ENCODE results near the gene TNRC18. TPM values are rescaled to one million over a fixed set of nuclear protein-coding genes. Genes with fewer than 3 reads are reported as not detected.
"Not testable (repeated sequence)": the region's sequence is repeated elsewhere in the genome, so short reads cannot be mapped to it uniquely, and the experiment has no call there.

TNRC18 gene
- total and polyA plus RNA-seq, 12 donors: 10.1 to 42.3 (median 30.3) TPM

DNA sequence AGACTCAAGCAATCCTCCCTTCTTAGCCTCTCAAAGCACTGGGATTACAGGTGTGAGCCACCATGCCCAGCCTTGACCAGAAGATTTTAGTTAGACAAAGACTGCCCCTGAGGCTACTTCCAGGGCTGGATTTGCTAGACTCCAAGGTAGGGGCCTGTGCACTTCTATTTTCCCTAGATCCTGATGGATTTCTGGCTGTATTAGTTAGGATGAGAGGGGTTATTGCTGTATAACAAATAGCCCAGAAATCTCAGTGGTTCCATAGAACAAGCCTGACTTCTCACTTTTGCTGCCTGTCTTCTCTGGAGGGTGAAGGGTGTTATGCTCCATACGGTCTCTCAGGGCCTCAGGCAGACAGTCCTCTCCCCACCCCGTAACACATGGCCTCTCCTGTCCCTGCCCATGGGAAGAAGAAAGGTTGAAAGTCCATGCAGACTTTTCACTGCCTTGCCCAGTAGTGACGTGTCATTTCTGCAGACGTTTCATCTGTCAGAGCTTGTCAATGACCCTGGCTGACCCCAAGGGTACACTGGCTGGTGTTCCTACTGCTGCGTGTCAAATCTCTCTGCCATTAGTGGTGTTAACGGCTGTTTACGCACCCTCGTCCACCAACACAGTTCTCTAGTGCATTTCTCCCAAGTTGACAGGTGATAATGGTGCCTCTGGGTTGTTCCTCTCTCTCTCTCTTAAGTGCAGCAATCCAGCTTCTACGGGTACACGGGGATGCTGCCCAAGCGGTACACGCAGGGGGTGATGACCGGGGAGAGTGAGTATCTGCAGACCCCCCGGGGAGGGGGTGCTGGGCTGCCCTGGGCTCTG is 129.3 kb downstream of the TNRC18 start:
- H3K36me3 ChIP-seq: no peaks in the 10 kb centered on the region
- DNase-seq (no peak), ATAC-seq (no peak)
- peaks cover 0 to 5% (median 0%) of the 10 kb centered on the region in 9 donors for H3K4me1 ChIP-seq
- TF ChIP-seq, protein P1, sequence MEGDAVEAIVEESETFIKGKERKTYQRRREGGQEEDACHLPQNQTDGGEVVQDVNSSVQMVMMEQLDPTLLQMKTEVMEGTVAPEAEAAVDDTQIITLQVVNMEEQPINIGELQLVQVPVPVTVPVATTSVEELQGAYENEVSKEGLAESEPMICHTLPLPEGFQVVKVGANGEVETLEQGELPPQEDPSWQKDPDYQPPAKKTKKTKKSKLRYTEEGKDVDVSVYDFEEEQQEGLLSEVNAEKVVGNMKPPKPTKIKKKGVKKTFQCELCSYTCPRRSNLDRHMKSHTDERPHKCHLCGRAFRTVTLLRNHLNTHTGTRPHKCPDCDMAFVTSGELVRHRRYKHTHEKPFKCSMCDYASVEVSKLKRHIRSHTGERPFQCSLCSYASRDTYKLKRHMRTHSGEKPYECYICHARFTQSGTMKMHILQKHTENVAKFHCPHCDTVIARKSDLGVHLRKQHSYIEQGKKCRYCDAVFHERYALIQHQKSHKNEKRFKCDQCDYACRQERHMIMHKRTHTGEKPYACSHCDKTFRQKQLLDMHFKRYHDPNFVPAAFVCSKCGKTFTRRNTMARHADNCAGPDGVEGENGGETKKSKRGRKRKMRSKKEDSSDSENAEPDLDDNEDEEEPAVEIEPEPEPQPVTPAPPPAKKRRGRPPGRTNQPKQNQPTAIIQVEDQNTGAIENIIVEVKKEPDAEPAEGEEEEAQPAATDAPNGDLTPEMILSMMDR (IDR thresholded peaks at IDR 0.05): no peak
- WGBS, 2 donors: 68 to 79% methylated on average over 14 of the region's 14 CpGs
- peaks cover 0 to 36% (median 17%) of the 10 kb centered on the region in 7 donors for H3K27me3 ChIP-seq
- H3K9me3 ChIP-seq: no peaks in the 10 kb centered on the region
- H3K4me3 ChIP-seq: no peak overlapping the region
- intact Hi-C loops (cut with DNase I): no loop called here
- no peak overlapping the region for H3K27ac ChIP-seq

DNA sequence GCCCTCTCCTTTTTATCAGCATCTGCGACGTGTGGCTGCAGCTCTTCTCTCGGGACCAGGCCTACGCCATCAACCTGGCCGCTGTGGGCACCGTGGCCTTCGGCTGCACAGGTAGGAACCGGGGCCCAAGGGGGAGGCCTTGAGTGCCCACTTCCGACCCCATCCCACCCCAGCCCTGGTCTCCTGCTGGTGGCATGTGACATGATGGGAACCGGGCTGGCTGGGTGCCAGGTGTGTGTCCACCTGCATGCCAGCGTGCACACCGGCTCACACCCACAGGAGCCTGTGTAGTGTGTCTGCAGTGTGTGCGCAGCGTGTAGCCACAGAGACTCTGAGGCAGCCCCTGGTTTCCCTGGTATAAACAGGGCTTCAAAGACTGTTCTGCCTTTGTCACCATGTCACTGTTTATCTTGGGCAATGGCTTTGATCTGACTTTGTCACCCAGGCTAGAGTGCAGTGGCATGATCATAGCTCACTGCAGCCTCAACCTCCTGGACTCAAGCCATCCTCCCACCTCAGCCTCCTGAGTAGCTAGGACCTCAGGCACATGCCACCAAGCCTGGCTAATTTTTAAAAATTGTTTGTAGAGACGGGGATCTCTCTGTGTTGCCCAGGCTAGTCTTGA is 131.8 kb downstream of the TNRC18 start:
- DNase-seq; H3K4me3 ChIP-seq; ATAC-seq; intact Hi-C loops (cut with DNase I); H3K27ac ChIP-seq; H3K4me1 ChIP-seq; H3K9me3 ChIP-seq; H3K36me3 ChIP-seq: not testable (repeated sequence)
- peaks cover 0 to 16% (median 8%) of the 10 kb centered on the region in 7 donors for H3K27me3 ChIP-seq
- 73 to 84% methylated on average over 15 of the region's 15 CpGs for WGBS, 2 donors

- intact Hi-C loops (cut with DNase I): no loop called here
- H3K27ac ChIP-seq: no peak overlapping the region
- peaks cover 0 to 13% (median 5%) of the 10 kb centered on the region in 7 donors for H3K27me3 ChIP-seq
- DNase-seq (no peak), ATAC-seq (no peak)
- H3K4me3 ChIP-seq: no peak overlapping the region
- no peaks in the 10 kb centered on the region for H3K9me3 ChIP-seq
- 85 to 87% methylated on average over 8 of the region's 8 CpGs for WGBS, 2 donors
- H3K4me1 ChIP-seq: no peaks in the 10 kb centered on the region
- TF ChIP-seq, protein P1 (IDR thresholded peaks at IDR 0.05): no peak
- no peaks in the 10 kb centered on the region for H3K36me3 ChIP-seq
Measured at GRCh38 chr7:5291301-5291700, 132.3 kb downstream of the TNRC18 start.

GRCh38 chr7:5289355-5289754 is 134.3 kb downstream of the TNRC18 start:
- Histone ChIP-seq H3K27me3 (peaks cover 0 to 9% (median 5%) of the 10 kb centered on the region in 7 donors), H3K4me1 (peaks cover 0 to 4% (median 0%) of the 10 kb centered on the region in 9 donors), H3K9me3 (no peaks in the 10 kb centered on the region), H3K27ac (no peak overlapping the region), H3K36me3 (no peaks in the 10 kb centered on the region), H3K4me3 (no peak overlapping the region)
- 38 to 44% methylated on average over 7 of the region's 7 CpGs for WGBS, 2 donors
- TF ChIP-seq, protein P1 (IDR thresholded peaks at IDR 0.05): no peak
- intact Hi-C loops (cut with DNase I): no loop called here
- DNase-seq: no peak
- ATAC-seq: no peak

DNA sequence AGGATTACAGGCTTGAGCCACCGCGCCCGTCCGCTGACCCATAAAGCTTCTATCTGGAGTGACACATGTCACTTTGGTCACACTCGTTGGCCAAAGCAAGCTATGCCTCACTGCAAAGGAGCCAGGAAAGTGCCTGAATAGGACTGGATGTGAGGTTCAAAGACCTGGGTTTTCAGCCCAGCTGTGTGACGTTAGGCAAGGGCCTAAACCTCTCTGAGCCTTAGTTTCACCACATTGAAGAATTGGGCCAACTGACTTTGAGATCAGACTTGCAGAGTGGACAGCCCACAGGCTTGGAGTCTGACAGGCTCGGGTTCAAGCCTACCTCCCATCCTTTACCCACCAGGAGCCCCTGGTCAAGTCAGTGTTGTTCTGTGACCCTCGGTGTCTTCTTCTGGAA is 135.1 kb downstream of the TNRC18 start:
- DNase-seq; H3K36me3 ChIP-seq; intact Hi-C loops (cut with DNase I); H3K27ac ChIP-seq; H3K4me3 ChIP-seq; H3K9me3 ChIP-seq; H3K4me1 ChIP-seq; ATAC-seq: not testable (repeated sequence)
- H3K27me3 ChIP-seq: peaks cover 0 to 17% (median 12%) of the 10 kb centered on the region in 7 donors
- WGBS, 2 donors: 95 to 98% methylated on average over 8 of the region's 8 CpGs
